ENCODE measurements around the gene KRTAP1-5. TPM values are rescaled to one million over a fixed set of nuclear protein-coding genes. Genes with fewer than 3 reads are reported as not detected.

Gene KRTAP1-5
- total and polyA plus RNA-seq, 2 experiments from 2014 or later = not detected

DNA sequence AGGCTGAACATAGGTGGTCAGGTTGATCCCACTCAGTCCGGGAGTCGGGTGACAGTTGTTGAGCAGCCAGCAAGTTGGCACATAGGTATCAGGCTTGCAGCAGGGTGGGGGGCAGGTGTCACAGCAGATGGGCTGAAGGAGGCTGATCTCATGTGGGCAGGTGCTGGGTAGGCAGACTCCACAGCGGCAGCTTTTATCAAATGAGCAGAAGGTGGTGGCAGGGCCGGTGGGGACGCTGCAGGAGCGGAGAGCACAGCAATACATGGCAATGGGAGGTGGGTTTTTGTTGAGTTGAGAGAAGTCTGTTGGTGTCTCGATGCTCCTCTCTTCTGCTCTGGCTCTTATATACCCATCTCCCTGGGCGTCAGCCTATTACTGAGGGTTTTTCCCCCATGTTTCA is 18.2 kb downstream of the KRTAP1-5 start, which contains the start of gene KRTAP3-1:
Gene KRTAP3-1, minus strand, starts transcription at position 318 of the 400 bp plus-strand sequence. Its CDS starts 54 bp downstream, at position 264.
- Histone ChIP-seq H4K20me1 (replicated peaks; ENCODE audit: insufficient read depth) (no peaks in the 10 kb centered on the region), H3K4me1 (ENCODE audit: insufficient read depth) (peaks cover 14% of the 10 kb centered on the region), H3K27ac (ENCODE audit: low read depth) (no peak within 1 kb of the TSS), H2AFZ (no peak within 1 kb of the TSS), H3K4me3 (no peak within 1 kb of the TSS), H3K9me2 (ENCODE audit: insufficient read depth) (no peaks in the 10 kb centered on the region; the same call in 1 of the 2 replicates), H3K79me2 (replicated peaks; ENCODE audit: insufficient read depth) (no peaks in the 10 kb centered on the region), H3K36me3 (ENCODE audit: insufficient read depth) (no peaks in the 10 kb centered on the region), H3F3A (replicated peaks; ENCODE audit: low read depth) (no peaks in the 10 kb centered on the region), H3K4me2 (peak within 1 kb of the TSS; percentile 27; the same call in 1 of the 2 replicates), H3K27me3 (ENCODE audit: insufficient read depth) (no peaks in the 10 kb centered on the region)
- Mint-ChIP-seq H3K9me3 (no peaks in the 10 kb centered on the region), H3K27me3 (ENCODE audit: insufficient read depth, low read depth, poor library complexity) (peaks cover 1% of the 10 kb centered on the region), H3K36me3 (ENCODE audit: low read depth) (no peaks in the 10 kb centered on the region), H3K27ac (no peak within 1 kb of the TSS), H3K4me1 (peaks cover 10% of the 10 kb centered on the region; the same call in 2 of the 3 replicates), H3K4me3 (no peak within 1 kb of the TSS)
- DNase-seq (ENCODE audit: low spot score) (no peak), ATAC-seq (peak; percentile 34; the same call in 2 of the 3 replicates)
- TF ChIP-seq, protein P1, sequence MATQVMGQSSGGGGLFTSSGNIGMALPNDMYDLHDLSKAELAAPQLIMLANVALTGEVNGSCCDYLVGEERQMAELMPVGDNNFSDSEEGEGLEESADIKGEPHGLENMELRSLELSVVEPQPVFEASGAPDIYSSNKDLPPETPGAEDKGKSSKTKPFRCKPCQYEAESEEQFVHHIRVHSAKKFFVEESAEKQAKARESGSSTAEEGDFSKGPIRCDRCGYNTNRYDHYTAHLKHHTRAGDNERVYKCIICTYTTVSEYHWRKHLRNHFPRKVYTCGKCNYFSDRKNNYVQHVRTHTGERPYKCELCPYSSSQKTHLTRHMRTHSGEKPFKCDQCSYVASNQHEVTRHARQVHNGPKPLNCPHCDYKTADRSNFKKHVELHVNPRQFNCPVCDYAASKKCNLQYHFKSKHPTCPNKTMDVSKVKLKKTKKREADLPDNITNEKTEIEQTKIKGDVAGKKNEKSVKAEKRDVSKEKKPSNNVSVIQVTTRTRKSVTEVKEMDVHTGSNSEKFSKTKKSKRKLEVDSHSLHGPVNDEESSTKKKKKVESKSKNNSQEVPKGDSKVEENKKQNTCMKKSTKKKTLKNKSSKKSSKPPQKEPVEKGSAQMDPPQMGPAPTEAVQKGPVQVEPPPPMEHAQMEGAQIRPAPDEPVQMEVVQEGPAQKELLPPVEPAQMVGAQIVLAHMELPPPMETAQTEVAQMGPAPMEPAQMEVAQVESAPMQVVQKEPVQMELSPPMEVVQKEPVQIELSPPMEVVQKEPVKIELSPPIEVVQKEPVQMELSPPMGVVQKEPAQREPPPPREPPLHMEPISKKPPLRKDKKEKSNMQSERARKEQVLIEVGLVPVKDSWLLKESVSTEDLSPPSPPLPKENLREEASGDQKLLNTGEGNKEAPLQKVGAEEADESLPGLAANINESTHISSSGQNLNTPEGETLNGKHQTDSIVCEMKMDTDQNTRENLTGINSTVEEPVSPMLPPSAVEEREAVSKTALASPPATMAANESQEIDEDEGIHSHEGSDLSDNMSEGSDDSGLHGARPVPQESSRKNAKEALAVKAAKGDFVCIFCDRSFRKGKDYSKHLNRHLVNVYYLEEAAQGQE (IDR thresholded peaks at IDR 0.05; ENCODE audit: unreplicated experiment) = no peak
- TF ChIP-seq EZH2phosphoT487 (IDR thresholded peaks at IDR 0.05; ENCODE audit: unreplicated experiment) = no peak
- no peak for TF ChIP-seq ETS1 (IDR thresholded peaks at IDR 0.05)

DNA sequence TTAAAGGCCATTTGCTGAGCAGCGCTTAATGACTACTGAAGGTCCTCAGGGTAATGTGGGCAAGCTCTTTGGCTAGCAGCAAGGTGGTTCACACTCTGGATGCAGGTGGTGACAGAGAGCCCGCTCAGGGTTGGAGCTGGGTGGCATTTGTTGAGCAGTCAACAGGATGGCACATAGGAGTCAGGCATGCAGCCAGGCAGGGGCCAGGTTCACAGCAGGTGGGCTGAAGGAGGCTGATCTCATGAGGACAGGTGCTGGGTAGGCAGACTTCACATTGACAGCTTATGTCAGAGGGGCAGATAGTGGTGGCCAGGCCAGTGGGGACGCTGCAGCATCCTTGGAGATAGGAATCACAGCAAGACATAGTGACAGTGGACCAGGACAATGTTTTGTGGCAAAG is 22.6 kb downstream of the KRTAP1-5 start:
- Histone ChIP-seq H3K36me3 (ENCODE audit: insufficient read depth) (no peaks in the 10 kb centered on the region), H3K4me1 (ENCODE audit: insufficient read depth) (peaks cover 9% of the 10 kb centered on the region), H3K27ac (ENCODE audit: low read depth) (no peak overlapping the region), H3K79me2 (replicated peaks; ENCODE audit: insufficient read depth) (no peaks in the 10 kb centered on the region), H3K9me2 (ENCODE audit: insufficient read depth) (no peaks in the 10 kb centered on the region), H2AFZ (no peak overlapping the region), H3K4me2 (no peak overlapping the region), H3K27me3 (ENCODE audit: insufficient read depth) (no peaks in the 10 kb centered on the region), H3F3A (replicated peaks; ENCODE audit: low read depth) (no peaks in the 10 kb centered on the region), H4K20me1 (replicated peaks; ENCODE audit: insufficient read depth) (no peaks in the 10 kb centered on the region), H3K4me3 (no peak overlapping the region)
- no peaks in the 10 kb centered on the region for H3K9me3 Mint-ChIP-seq
- H3K4me1 Mint-ChIP-seq = peaks cover 8% of the 10 kb centered on the region; the same call in 2 of the 3 replicates
- H3K27me3 Mint-ChIP-seq (ENCODE audit: insufficient read depth, low read depth, poor library complexity) = peaks cover 1% of the 10 kb centered on the region
- no peak for ATAC-seq
- no peak overlapping the region for H3K4me3 Mint-ChIP-seq
- no peak for TF ChIP-seq NANOG (IDR thresholded peaks at IDR 0.05; ENCODE audit: borderline replicate concordance)
- TF ChIP-seq ZNF114 (CRISPR knock-in tag; IDR thresholded peaks at IDR 0.05) = no peak
- DNase-seq (ENCODE audit: low spot score) = no peak
- no peak overlapping the region for H3K27ac Mint-ChIP-seq
- H3K36me3 Mint-ChIP-seq (ENCODE audit: low read depth) = no peaks in the 10 kb centered on the region

DNA sequence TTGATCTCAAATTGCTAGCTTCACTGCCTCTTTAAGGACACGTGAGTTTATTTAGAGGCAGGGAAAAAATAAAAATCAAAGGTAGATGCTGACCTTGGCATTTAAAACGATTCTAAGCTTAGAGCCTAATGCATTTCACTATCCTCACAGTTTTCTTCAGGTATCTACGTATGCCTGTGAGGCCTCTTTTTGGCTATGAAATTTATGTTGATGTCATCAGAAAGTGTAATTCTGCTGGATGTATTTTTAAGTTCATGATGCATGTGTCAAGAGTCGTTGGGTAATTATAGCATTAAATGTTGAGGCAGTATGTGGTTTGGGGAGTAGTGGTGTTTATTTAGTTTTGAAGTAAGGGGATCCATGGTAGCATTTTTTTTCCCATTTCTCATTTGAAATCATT is 23.1 kb downstream of the KRTAP1-5 start:
- Mint-ChIP-seq H3K36me3 (ENCODE audit: low read depth) (no peaks in the 10 kb centered on the region), H3K9me3 (no peaks in the 10 kb centered on the region), H3K27ac (no peak overlapping the region), H3K4me3 (no peak overlapping the region), H3K4me1 (peaks cover 3% of the 10 kb centered on the region; the same call in 2 of the 3 replicates), H3K27me3 (ENCODE audit: insufficient read depth, low read depth, poor library complexity) (peaks cover 1% of the 10 kb centered on the region)
- DNase-seq (ENCODE audit: low spot score) = no peak
- no peaks in the 10 kb centered on the region for H3K27me3 ChIP-seq (ENCODE audit: insufficient read depth)
- no peaks in the 10 kb centered on the region for H3F3A ChIP-seq (replicated peaks; ENCODE audit: low read depth)
- ATAC-seq = no peak
- no peak overlapping the region for H3K27ac ChIP-seq (ENCODE audit: low read depth)
- no peaks in the 10 kb centered on the region for H3K36me3 ChIP-seq (ENCODE audit: insufficient read depth)
- no peak overlapping the region for H3K4me2 ChIP-seq
- no peaks in the 10 kb centered on the region for H3K9me2 ChIP-seq (ENCODE audit: insufficient read depth)
- peaks cover 4% of the 10 kb centered on the region; the same call in 1 of the 2 replicates for H3K4me1 ChIP-seq (ENCODE audit: insufficient read depth)
- H4K20me1 ChIP-seq (replicated peaks; ENCODE audit: insufficient read depth) = no peaks in the 10 kb centered on the region
- no peak overlapping the region for H3K4me3 ChIP-seq
- no peak overlapping the region for H2AFZ ChIP-seq
- no peaks in the 10 kb centered on the region for H3K79me2 ChIP-seq (replicated peaks; ENCODE audit: insufficient read depth)
- TF ChIP-seq EZH2 (IDR thresholded peaks at IDR 0.05; ENCODE audit: low read depth, unreplicated experiment) (no peak), EZH2phosphoT487 (IDR thresholded peaks at IDR 0.05; ENCODE audit: unreplicated experiment) (no peak), CREB1 (CRISPR knock-in tag; IDR thresholded peaks at IDR 0.05; ENCODE audit: low read depth) (no peak)

All from GM23338 (cell line).